ENCODE data around the gene GRK3. TPM values are rescaled to one million over a fixed set of nuclear protein-coding genes. Genes with fewer than 3 reads are reported as not detected.

Gene GRK3
- total RNA-seq, 1 experiment from 2014 or later = 7.1 TPM

DNA sequence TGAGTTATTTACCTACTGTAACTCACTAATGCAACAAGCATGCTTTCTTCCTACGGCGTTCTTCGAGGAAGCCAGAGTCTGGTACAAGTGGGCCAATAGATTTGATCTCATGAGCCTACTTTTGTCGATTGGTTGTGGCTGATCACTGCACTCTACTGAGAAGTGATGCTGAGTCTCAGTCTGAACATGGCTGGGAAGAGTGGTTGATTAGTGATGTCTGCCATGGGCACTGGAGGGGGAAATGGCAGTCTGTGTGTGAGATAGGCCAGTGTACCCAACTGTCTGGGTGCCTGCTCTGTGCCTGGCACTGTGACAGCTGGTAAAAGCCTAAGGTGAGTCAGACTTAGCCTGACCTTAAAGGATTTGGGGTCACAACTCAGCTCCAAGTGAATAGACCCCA lies 205.9 kb downstream of the GRK3 start:
- Histone ChIP-seq H3K36me3 (replicated peaks; ENCODE audit: control insufficient read depth, insufficient read depth, low read length) (no peaks in the 10 kb centered on the region), H3K27me3 (ENCODE audit: control insufficient read depth, insufficient read depth, low read length) (no peaks in the 10 kb centered on the region; the same call in 1 of the 2 replicates), H3K4me3 (ENCODE audit: insufficient read depth, low read depth, low read length) (no peak overlapping the region)
- no peak for DNase-seq

DNA sequence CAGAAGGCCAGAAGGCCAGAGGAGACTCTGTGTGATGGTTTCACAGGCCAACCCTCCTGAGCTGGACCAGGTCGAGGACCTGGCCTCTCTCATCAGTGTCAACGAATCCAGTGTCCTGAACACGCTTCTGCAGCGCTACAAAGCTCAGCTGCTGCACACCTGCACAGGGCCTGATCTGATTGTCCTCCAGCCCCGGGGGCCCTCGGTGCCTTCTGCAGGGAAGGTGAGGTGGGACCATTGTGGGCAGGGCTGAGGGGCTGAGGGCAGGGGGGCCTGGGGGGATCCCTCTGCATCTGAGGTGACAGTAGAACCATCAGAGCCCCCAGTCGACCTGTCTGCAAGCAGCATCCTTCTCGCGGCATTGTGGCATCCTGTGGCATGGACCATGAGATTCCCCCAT lies 207.8 kb downstream of the GRK3 start:
- Histone ChIP-seq H3K36me3 (replicated peaks; ENCODE audit: control insufficient read depth, insufficient read depth, low read length) (no peaks in the 10 kb centered on the region), H3K4me3 (ENCODE audit: insufficient read depth, low read depth, low read length) (no peak overlapping the region), H3K27me3 (ENCODE audit: control insufficient read depth, insufficient read depth, low read length) (no peaks in the 10 kb centered on the region; the same call in 1 of the 2 replicates)
- no peak for DNase-seq

DNA sequence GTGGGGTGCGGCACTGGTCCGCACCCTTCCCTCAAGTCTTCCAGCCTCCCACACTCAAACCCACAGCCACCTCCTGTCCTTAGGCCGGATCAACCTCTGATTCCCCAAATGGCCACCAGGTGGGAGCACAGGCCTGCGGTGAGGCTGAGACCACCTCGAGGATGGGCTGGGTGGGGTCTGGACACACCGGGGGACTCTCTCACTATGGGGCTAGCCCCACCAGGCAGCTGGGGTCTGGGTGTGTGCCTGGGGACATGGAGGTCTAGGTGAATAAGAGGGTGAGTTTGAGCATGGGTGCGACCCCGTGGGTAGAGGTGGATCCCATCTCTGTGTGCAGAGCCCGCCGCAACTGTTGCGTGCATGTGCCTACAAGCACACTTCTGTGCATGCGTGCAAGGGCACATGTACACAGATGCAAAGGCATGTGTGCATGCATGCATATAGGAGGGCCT lies 210.1 kb downstream of the GRK3 start:
- peak; percentile 89 for DNase-seq
- no peak overlapping the region for H3K4me3 ChIP-seq (ENCODE audit: insufficient read depth, low read depth, low read length)
- no peaks in the 10 kb centered on the region; the same call in 1 of the 2 replicates for H3K27me3 ChIP-seq (ENCODE audit: control insufficient read depth, insufficient read depth, low read length)
- H3K36me3 ChIP-seq (replicated peaks; ENCODE audit: control insufficient read depth, insufficient read depth, low read length) = no peaks in the 10 kb centered on the region

DNA sequence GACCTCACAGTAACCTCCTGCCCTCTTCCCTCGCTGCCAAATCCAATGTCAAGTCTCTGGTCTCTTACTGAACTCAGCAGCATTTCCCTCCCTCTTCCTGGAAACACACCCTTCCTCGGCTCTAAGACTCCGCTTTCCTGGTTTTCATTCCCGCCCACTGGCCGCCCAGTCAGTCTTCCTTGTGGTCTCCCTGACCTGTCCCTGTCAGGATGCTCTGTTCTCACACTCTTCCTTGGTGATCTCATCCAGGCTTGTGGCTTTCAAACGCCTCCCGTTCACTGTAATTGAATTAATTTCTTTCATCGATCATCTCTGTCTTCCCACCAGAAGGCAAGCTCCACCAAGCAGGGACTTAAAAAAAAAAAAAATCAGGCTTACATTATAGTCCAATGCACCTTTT lies 211.1 kb downstream of the GRK3 start:
- DNase-seq = peak; percentile 82
- Histone ChIP-seq H3K4me3 (ENCODE audit: insufficient read depth, low read depth, low read length) (no peak overlapping the region), H3K36me3 (replicated peaks; ENCODE audit: control insufficient read depth, insufficient read depth, low read length) (no peaks in the 10 kb centered on the region)

DNA sequence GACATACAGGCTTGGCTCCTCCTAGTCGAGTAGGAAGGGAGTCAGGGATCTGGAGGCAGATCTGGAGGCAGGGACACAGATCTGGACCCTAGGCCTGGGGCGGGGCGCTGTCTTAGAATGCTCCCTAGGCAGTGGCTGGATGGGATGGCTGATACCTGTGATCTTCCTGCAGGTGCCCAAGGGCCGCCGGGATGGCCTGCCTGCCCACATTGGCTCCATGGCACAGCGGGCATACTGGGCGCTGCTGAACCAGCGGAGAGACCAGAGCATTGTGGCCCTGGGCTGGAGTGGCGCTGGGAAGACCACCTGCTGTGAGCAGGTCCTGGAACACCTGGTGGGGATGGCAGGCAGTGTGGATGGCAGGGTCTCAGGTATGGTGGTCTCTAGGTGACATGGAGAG lies 212.9 kb downstream of the GRK3 start:
- Histone ChIP-seq H3K36me3 (replicated peaks; ENCODE audit: control insufficient read depth, insufficient read depth, low read length) (no peaks in the 10 kb centered on the region), H3K27me3 (ENCODE audit: control insufficient read depth, insufficient read depth, low read length) (no peaks in the 10 kb centered on the region; the same call in 1 of the 2 replicates), H3K4me3 (ENCODE audit: insufficient read depth, low read depth, low read length) (no peak overlapping the region)
- DNase-seq = no peak

More for the DNA sequence above, 211.1 kb downstream of the GRK3 start:
- no peaks in the 10 kb centered on the region; the same call in 1 of the 2 replicates for H3K27me3 ChIP-seq (ENCODE audit: control insufficient read depth, insufficient read depth, low read length)

DNA sequence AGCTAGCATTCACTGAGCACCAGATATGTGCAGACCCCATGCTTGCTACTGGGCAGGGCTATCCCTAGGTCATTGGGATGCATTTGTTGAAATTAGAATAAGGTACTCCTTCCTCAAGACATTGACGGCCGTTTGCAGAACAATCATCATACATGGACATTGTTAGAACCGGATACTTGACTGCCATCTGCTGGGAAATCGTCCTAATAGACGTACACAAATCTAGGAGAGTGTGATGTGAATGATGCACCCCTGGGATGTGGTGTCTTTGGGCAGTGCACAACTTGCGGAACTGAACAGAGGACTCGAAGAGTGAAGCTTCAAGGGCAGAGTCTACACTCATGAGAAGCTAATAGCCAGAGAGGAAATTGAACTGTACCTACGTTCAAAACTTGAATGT lies 213.4 kb downstream of the GRK3 start:
- Histone ChIP-seq H3K4me3 (ENCODE audit: insufficient read depth, low read depth, low read length) (no peak overlapping the region), H3K27me3 (ENCODE audit: control insufficient read depth, insufficient read depth, low read length) (no peaks in the 10 kb centered on the region; the same call in 1 of the 2 replicates), H3K36me3 (replicated peaks; ENCODE audit: control insufficient read depth, insufficient read depth, low read length) (no peaks in the 10 kb centered on the region)
- DNase-seq = peak; percentile 64

Other genes with a start within 250 kb of the GRK3 start
- gene MYO18B, start 177.5 kb downstream of the GRK3 start, total RNA-seq (2014; rRNA removed; shearing (Covaris generic)) = 0.03 and 0.48 TPM in 2 replicates